Kidney (tissue), 14 donors: ENCODE data around the gene RASGRF2. TPM values are rescaled to one million over a fixed set of nuclear protein-coding genes. Genes with fewer than 3 reads are reported as not detected.

Experiments used
- DNase-seq, 5 donors: peaks; one replicate each; pipeline ENCODE4 v3.0.0-alpha.2; 2013 to 2020
- FAIRE-seq: peaks from 2 replicates; lab custom pipeline; 2012; peaks lifted over from hg19 to GRCh38; lab: Jason Lieb, UNC
- H3K27ac ChIP-seq, 2 donors: one replicate each; pipeline ENCODE4 v1.7.0; 2013; ENCODE audit warnings: low read depth in 2 of 2, low read length in 2 of 2, inconsistent platforms in 1 of 2
- H3K27me3 ChIP-seq: one replicate; pipeline ENCODE4 v1.7.1; 2013; ENCODE audit warnings: low read length, inconsistent platforms; ENCODE audit not compliant: control insufficient read depth, insufficient read depth
- H3K36me3 ChIP-seq, 3 donors: one replicate each; pipeline versions ENCODE4 v1.7.0 to v1.7.1; 2013; ENCODE audit warnings: low read length in 3 of 3, control low read depth in 1 of 3, inconsistent platforms in 1 of 3; ENCODE audit not compliant: insufficient read depth in 3 of 3, control insufficient read depth in 2 of 3
- H3K4me1 ChIP-seq, 3 donors: one replicate each; pipeline versions ENCODE4 v1.7.0 to v1.7.1; 2013; ENCODE audit warnings: low read length in 3 of 3, inconsistent platforms in 1 of 3, low read depth in 1 of 3; ENCODE audit not compliant: control insufficient read depth in 2 of 3, insufficient read depth in 2 of 3
- H3K4me3 ChIP-seq, 3 donors: one replicate each; pipeline versions ENCODE4 v1.7.0 to v1.8.1; 2013; ENCODE audit warnings: low read length in 3 of 3, control low read depth in 1 of 3, inconsistent platforms in 1 of 3
- H3K9ac ChIP-seq, 3 donors: one replicate each; pipeline versions ENCODE4 v1.7.0 to v1.7.1; 2013; ENCODE audit warnings: low read length in 3 of 3, control low read depth in 1 of 3, inconsistent platforms in 1 of 3
- H3K9me3 ChIP-seq, 3 donors: one replicate each; pipeline versions ENCODE4 v1.7.0 to v1.7.1; 2013; ENCODE audit warnings: low read length in 3 of 3, control low read depth in 1 of 3, inconsistent platforms in 1 of 3; ENCODE audit not compliant: control insufficient read depth in 2 of 3, insufficient read depth in 1 of 3
- CTCF ChIP-seq: IDR thresholded peaks from 3 replicates; pipeline ENCODE4 v1.5.1; 2012; ENCODE audit warnings: mild to moderate bottlenecking, moderate library complexity, borderline replicate concordance; ENCODE audit not compliant: insufficient read depth; ENCODE audit errors: extremely low read depth
- intact Hi-C: fragments of 100-400 bp; cut with DNase I; formaldehyde crosslinking; loops from one replicate; pipeline ENCODE4 v1.11.1; 2022
- polyA plus RNA-seq: library from polyadenylated mRNA; stranded (reverse); fragments of 350-450 nt; fragmentation: Illumina TruSeq; extraction: RNeasy Lipid Tissue Mini Kit (QIAGEN cat#74804); gene quantifications from one replicate; pipeline ENCODE4 v1.2.3, GENCODE V29; 2014; ENCODE audit warnings: low read depth, low replicate concordance; ENCODE audit not compliant: insufficient read depth
- total RNA-seq: library from RNA; stranded (reverse); fragmentation: NEBNext Ultra II Directional; extraction: Animal tissue kit (Norgen Biotek cat#: 25700); gene quantifications from one replicate; pipeline ENCODE4 v1.2.1, GENCODE V29; 2021
- donor health status: control.
- donor health status: control.
- donor health status: control.
- donor health status: control.
- donor health status: control.
- donor health status: DM: yes; HTN: yes; CAD: no.
- donor health status: Normal renal cell carcinoma (clear cell type).

Gene RASGRF2
- total and polyA plus RNA-seq, 2 donors from 2014 or later: 4.9 to 14.7 TPM

DNA sequence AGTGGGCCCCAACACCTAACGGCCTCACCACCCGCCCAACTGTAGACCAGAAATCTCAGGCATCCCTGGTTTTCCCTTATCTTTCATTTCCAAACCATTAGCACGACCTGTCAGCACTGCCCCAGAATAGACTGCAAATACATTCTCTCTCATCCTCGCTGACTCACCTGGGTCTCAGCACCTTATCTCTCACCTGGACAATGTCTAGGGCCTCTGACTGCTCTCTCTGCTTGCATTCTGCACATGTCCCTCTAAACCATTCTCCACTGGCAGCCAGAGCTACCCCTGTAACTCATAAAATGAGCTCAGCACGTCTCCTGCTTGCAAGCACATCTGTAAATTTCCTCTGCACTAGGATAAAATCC, 285.7 kb downstream of the RASGRF2 start:
- no peak overlapping the region for H3K4me3 ChIP-seq
- no peak for FAIRE-seq
- no peaks in the 10 kb centered on the region for H3K27me3 ChIP-seq
- H3K4me1 ChIP-seq: peaks cover 0 to 21% (median 9%) of the 10 kb centered on the region in 3 donors
- H3K27ac ChIP-seq: no peak overlapping the region
- no peaks in the 10 kb centered on the region for H3K9me3 ChIP-seq
- no peaks in the 10 kb centered on the region for H3K36me3 ChIP-seq
- no peak for DNase-seq
- no peak overlapping the region for H3K9ac ChIP-seq
- intact Hi-C loops: no loop called here
- TF ChIP-seq CTCF: no peak

- Histone ChIP-seq H3K36me3 (no peaks in the 10 kb centered on the region), H3K4me1 (peaks cover 0 to 21% (median 9%) of the 10 kb centered on the region in 3 donors), H3K27me3 (no peaks in the 10 kb centered on the region), H3K27ac (no peak overlapping the region), H3K9ac (no peak overlapping the region), H3K9me3 (no peaks in the 10 kb centered on the region), H3K4me3 (no peak overlapping the region)
- FAIRE-seq (no peak), DNase-seq (no peak)
- TF ChIP-seq CTCF: no peak
- intact Hi-C loops: no loop called here
These were observed 286.5 kb downstream of the RASGRF2 start for GRCh38 chr5:81246697-81247096.

DNA sequence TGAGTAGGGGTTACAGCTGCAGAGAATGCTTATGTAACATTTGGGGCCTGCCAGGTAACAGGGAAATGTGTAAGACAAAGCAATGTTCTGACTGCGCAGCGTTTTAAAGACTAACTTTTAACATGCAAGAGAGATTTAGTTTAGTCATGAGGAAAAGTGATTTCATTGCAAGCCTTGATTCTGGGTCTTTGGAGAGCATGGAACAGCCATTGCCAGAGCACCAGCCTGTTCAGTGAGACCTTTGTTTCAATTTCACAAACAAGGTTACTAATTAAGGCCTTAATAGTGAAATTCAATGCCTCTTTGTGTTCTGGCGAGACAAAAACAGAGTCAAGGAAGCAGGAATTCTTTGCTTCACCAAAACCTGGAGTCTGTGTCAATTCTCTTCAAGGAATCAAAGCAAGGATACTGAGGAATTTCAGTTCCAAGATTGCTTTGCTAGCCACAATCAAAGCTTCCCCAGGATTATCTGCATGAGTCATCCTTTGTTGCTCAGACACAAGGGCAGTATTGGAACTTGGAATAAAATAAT, 287.3 kb downstream of the RASGRF2 start:
- no peak for TF ChIP-seq CTCF
- H3K9me3 ChIP-seq: no peaks in the 10 kb centered on the region
- intact Hi-C loops: no loop called here
- H3K27ac ChIP-seq: no peak overlapping the region
- DNase-seq: peak in 2 of 5 donors; percentile 25 to 35
- no peak overlapping the region for H3K9ac ChIP-seq
- H3K36me3 ChIP-seq: peaks cover 0 to under 1% (median 0%) of the 10 kb centered on the region in 3 donors
- no peaks in the 10 kb centered on the region for H3K27me3 ChIP-seq
- H3K4me1 ChIP-seq: peaks cover 0 to 18% (median 7%) of the 10 kb centered on the region in 3 donors
- H3K4me3 ChIP-seq: no peak overlapping the region
- no peak for FAIRE-seq

DNA sequence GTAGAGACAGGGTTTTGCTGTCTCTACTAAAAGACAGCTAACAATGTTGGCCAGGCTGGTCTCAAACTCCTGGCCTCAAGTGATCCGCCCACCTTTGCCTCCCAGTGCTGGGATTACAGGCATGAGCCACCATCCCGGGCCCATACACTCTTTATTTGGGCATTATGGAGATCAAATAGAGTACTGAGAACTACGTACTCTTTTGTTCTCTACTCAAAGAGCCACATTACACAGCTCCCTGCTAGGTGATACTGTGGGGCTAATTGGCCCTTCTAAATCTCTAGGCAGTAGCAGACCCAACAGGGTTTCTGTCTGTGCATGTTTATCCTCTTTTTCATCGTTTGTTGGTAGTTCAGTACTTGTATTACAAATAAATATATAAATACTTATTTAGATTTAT, 289.1 kb downstream of the RASGRF2 start:
- H3K9me3 ChIP-seq: no peaks in the 10 kb centered on the region
- H3K27me3 ChIP-seq: no peaks in the 10 kb centered on the region
- intact Hi-C loops: no loop called here
- DNase-seq (no peak), FAIRE-seq (no peak)
- H3K9ac ChIP-seq: no peak overlapping the region
- peaks cover 0 to 9% (median 4%) of the 10 kb centered on the region in 3 donors for H3K36me3 ChIP-seq
- H3K4me1 ChIP-seq: peaks cover 0 to 13% (median 0%) of the 10 kb centered on the region in 3 donors
- H3K27ac ChIP-seq: no peak overlapping the region
- H3K4me3 ChIP-seq: no peak overlapping the region
- no peak for TF ChIP-seq CTCF
